ENCODE measurements around the gene DIO2. TPM values are rescaled to one million over a fixed set of nuclear protein-coding genes. Genes with fewer than 3 reads are reported as not detected.
A peak's percentile ranks its signal among the peaks of the same experiment; 100 is the strongest.

DIO2 gene
- under 0.01 TPM for total RNA-seq

- DNase-seq (ENCODE audit: low read depth in 2 of 3, low spot score in 2 of 3), result no peak
Measured at GRCh38 chr14:80211153-80212022, at the start of gene DIO2. DIO2 (minus strand) TSS chr14:80211504; CDS start chr14:80211472, 32 bp downstream.

DNA sequence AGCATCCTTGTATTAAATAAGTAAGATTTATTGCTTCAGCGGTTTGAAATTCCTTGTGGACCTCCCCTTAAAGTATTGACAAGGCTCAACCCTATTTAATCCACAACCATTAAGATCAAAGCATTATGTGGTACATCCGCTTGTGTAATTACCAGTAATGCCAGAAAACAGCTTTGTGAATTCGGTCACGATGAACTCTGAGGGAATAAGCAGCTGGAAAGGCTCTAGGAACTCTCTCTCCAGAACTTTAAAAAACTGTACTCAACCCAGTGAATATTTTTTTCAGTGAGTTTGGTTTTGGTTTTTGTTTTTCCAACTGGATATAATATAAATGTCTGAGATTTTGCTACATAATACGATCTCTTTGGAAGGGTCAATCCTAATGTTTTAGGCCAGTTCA, 49.3 kb upstream of the DIO2 start:
- no peak for DNase-seq (ENCODE audit: low read depth in 2 of 3, low spot score in 2 of 3)

- DNase-seq (ENCODE audit: low read depth in 2 of 3, low spot score in 2 of 3), result no peak
Measured at GRCh38 chr14:80239631-80240030, 28.3 kb upstream of the DIO2 start.

DNA sequence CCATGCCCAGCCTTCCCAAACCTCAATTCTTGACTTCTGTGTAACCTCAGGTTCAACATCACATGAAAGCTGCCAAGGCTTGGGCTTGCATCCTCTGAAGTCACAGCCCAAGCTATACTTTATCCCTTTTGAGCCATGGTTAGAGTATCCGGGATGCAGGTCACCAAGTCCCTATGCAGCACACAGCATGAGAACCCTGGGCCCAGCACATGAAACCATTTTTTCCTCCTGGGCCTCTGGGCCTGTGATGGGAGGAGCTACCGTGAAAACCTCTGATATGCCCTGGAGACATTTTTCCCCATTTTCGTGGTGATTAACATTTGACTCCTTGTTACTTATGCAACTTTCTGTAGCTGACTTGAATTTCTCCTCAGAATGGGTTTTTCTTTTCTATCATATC, 25.8 kb upstream of the DIO2 start:
- no peak for DNase-seq (ENCODE audit: low read depth in 2 of 3, low spot score in 2 of 3)

- no peak for DNase-seq (ENCODE audit: low read depth in 2 of 3, low spot score in 2 of 3)
Measured at GRCh38 chr14:80233470-80234089, 22.3 kb upstream of the DIO2 start.

DNA sequence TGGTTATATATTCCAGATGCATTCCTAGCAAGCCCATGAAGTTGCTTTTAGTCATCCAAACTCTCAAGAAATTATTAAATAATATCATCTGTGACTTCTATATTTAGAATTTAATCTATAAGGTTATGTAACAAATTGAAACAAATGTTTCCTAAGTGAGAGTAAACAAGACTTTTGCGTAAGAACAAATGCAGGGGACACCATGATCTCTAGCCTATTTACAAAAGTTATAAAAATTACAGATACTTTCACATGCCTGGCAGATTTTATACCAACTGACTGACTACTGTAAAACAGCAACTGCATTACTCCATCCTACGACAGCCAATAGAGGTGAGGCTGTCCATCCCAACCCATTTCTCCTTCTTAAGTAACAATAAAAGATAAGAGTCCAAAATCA, 20.4 kb upstream of the DIO2 start:
- no peak for DNase-seq (ENCODE audit: low read depth in 2 of 3, low spot score in 2 of 3)

DNA sequence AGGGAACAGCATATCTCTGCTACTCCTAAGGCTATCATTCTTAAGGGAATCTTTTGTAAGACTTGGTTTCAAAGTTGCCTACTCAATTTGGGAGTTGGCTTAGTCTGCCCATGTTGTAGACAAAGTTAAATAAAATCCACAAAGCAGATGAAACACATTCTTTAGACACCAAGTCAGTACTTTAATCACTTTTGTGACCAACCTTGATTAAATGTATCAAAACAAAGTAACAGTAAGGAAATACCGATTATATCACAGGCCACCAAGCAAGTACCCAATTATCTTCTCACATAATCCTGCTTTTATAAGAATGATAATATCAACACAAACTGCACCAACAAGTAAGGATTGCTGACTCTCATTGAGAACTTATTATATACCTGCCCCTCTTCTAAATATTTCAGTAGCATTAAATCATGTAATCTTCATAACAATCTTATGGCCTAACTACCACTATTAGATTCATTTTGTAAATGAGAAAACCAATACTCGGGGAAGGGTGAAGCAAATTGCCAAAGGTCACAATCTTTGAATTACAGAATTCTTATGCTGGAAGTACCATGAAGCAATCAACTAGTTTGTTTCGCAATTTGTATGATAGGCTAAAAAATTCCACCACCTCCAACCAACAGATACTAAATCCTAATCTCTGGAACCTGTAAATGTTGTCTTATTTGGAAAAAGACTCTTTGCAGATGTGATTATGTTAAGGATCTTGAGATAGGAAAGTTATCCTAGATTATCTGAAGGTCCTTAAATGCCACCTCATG, 12.6 kb upstream of the DIO2 start:
- no peak for DNase-seq (ENCODE audit: low read depth in 2 of 3, low spot score in 2 of 3)

GRCh38 chr14:80216818-80217217, 5.5 kb upstream of the DIO2 start:
- DNase-seq (ENCODE audit: low read depth in 2 of 3, low spot score in 2 of 3), result no peak

GRCh38 chr14:80215756-80216581, 4.7 kb upstream of the DIO2 start:
- DNase-seq (ENCODE audit: low read depth in 2 of 3, low spot score in 2 of 3), result no peak

GRCh38 chr14:80215081-80215480, 3.8 kb upstream of the DIO2 start:
- DNase-seq (ENCODE audit: low read depth in 2 of 3, low spot score in 2 of 3), result no peak

DNA sequence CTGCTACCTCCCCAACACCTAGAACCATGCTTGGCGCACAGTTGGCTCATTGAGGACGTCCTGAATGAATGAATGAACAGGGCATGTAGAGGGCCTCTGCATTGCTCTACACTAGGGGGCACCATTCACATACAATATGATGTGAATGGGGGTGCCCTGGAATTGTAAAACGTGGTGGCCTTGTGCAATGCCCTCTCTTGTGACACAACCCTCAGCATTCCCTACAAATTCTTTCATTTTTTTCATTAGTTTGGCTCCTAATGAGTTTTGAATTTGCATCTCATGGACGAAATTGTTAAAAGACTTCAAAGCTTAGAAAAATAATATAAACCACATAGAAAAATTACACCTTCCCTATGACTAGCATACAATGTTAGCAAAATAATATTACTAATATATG, 2.3 kb upstream of the DIO2 start:
- peak in 2 of 3 donors; percentile 6 to 31 for DNase-seq (ENCODE audit: low read depth in 2 of 3, low spot score in 2 of 3)

DNA sequence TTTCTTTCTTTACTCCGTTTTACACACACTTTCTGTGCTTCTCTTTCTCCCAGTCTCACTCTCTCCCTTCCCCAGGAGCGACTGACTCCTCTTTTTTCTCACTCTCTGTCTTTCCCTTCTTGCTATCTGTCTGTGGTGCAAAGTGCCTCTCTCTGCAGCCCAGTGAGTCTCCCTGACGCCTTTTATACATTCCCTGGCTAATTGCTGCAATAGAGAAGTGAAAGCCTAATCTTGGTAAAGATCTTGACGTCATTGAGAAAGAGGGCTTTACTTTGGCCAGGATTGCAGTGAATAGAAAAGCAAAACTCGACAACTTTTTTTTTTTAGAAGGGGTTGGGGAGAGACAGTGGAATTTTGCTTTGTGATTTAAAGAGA, 706 bp upstream of the DIO2 start:
- peak in 1 of 3 donors; percentile 22 for DNase-seq (ENCODE audit: low read depth in 2 of 3, low spot score in 2 of 3)

DNA sequence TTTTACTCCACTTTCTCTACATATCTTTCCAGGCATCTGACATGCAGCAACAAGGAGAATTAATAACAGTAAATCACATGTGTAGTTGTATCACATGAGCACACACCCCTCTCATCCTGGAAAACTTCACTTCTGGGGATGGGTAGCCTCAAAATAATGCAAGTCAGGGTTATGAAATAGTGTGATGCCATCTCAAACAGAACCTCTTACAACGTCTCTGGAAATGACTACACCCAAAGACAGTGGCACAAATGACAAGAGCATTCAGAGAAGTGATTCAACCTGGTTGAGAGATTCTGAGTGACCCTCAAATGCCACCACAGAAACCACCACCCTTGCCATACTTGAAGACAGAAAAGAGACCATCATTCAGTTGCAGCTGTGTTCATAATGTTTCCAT, 2.8 kb downstream of the DIO2 start:
- DNase-seq (ENCODE audit: low read depth in 2 of 3, low spot score in 2 of 3), result no peak

GRCh38 chr14:80206351-80207080, 4.8 kb downstream of the DIO2 start:
- DNase-seq (ENCODE audit: low read depth in 2 of 3, low spot score in 2 of 3), result no peak

- peak in 1 of 3 donors; percentile 4 for DNase-seq (ENCODE audit: low read depth in 2 of 3, low spot score in 2 of 3)
Measured at GRCh38 chr14:80202888-80203562, 8.3 kb downstream of the DIO2 start.

DNA sequence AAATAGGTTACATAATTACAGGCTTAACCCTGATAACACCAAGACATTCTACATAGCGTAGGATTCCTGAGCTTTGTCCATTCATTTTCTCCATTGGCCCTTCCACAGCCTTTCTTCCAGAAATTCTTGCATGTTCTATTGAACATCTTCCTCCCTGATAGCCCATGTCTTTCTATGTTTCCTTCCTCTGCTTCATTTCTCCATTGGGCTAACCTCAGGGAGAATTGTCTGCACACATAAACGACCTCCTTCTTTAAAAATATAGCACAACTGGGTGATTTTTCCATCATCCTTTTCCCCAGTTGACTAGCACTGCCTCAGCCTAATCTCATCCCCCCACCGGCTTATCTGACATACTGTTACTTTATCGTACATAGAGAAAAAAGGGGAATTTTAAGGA, 11.2 kb downstream of the DIO2 start:
- DNase-seq (ENCODE audit: low read depth in 2 of 3, low spot score in 2 of 3), result no peak

- DNase-seq (ENCODE audit: low read depth in 2 of 3, low spot score in 2 of 3), result no peak
Measured at GRCh38 chr14:80188571-80188970, 22.7 kb downstream of the DIO2 start.

DNA sequence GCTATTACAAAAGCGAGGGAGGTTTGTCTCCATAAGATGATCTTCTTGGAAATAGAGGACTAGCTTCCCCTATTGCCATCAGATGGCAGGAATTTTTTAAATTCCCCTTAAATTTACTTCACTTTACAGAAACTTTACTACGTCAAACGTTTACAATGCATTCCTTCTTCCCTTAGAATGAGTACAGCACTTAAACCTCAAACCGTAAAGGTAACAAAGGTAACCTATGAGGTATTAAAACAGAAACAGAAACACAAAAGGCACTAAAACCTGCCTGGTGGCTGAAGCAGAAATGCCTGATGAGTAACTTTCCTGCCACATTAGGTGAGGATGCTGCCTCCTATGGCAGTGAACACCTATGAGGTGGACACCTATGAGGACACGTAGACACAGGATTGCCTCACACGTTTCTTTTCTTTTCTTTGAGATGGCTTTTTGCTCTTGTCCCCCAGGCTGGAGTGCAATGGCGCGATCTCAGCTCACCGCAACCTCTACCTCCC, 25.0 kb downstream of the DIO2 start:
- no peak for DNase-seq (ENCODE audit: low read depth in 2 of 3, low spot score in 2 of 3)

GRCh38 chr14:80176893-80177292, 34.4 kb downstream of the DIO2 start:
- DNase-seq (ENCODE audit: low read depth in 2 of 3, low spot score in 2 of 3), result no peak

All from hematopoietic multipotent progenitor cell (in vitro differentiated cells).